Ovary (tissue), 3 donors: ENCODE data around the gene SART1.
"Not testable (repeated sequence)": the region's sequence is repeated elsewhere in the genome, so short reads cannot be mapped to it uniquely, and the experiment has no call there.

Source experiments
- EP300 ChIP-seq: sonication (generic); formaldehyde crosslinking; IDR thresholded peaks from one replicate; pipeline ENCODE4 v1.6.1; 2017; ENCODE audit warnings: antibody characterized with exemption
- POLR2A ChIP-seq: fragments of 450-650 bp; IDR thresholded peaks from one replicate; pipeline ENCODE4 v1.6.1; 2017; ENCODE audit warnings: antibody characterized with exemption, mild to moderate bottlenecking, moderate library complexity
- TF ChIP-seq, protein P1 (sequence below), 3 donors: fragments of 450-650 bp in 2 of 3; fragments of 200-600 bp in 1 of 3; IDR thresholded peaks; one replicate each; pipeline versions ENCODE4 v1.5.1 to v1.8.0; 2016 to 2022; ENCODE audit warnings: antibody characterized with exemption in 3 of 3, mild to moderate bottlenecking in 1 of 3
- donor health status: DM: no; HTN: no; CAD: no.

DNA sequence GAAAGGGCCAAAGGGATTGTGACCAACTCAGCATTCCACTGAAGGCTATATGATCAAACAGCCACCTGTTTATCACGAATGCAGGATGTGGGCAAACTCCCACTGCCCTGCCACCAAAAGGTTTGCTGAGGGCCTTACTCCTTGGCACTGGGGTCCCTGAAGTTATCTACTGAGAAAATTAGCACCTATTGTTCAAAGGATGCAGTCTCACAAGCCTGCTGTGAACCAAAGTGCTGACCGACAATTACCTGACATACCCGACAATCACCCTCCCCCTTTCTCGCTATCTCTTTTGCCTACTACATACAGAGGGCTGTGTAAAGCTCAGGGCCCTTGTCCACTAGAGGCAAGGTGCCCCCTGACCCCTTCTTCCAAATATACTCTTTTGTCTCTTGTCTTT, 48.5 kb downstream of the SART1 start:
- TF ChIP-seq, protein P1, sequence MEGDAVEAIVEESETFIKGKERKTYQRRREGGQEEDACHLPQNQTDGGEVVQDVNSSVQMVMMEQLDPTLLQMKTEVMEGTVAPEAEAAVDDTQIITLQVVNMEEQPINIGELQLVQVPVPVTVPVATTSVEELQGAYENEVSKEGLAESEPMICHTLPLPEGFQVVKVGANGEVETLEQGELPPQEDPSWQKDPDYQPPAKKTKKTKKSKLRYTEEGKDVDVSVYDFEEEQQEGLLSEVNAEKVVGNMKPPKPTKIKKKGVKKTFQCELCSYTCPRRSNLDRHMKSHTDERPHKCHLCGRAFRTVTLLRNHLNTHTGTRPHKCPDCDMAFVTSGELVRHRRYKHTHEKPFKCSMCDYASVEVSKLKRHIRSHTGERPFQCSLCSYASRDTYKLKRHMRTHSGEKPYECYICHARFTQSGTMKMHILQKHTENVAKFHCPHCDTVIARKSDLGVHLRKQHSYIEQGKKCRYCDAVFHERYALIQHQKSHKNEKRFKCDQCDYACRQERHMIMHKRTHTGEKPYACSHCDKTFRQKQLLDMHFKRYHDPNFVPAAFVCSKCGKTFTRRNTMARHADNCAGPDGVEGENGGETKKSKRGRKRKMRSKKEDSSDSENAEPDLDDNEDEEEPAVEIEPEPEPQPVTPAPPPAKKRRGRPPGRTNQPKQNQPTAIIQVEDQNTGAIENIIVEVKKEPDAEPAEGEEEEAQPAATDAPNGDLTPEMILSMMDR (IDR thresholded peaks at IDR 0.05): not testable (repeated sequence)
- not testable (repeated sequence) for TF ChIP-seq POLR2A, EP300
